Endothelial cell of umbilical vein (primary cell): ENCODE results near the gene AQP10. TPM values are rescaled to one million over a fixed set of nuclear protein-coding genes. Genes with fewer than 3 reads are reported as not detected.
A peak's percentile ranks its signal among the peaks of the same experiment; 100 is the strongest.

Experiments used
- BruUV-seq: library from RNA; stranded (reverse); fragments of 400-500 nt; replicated peaks from 2 replicates; lab custom pipeline; 2021; lab: Mats Ljungman, UMichigan
- CTCF ChIA-PET: fragments of 300-600, 350-600 bp; sonication (Branson Sonifier 250); formaldehyde crosslinking; loops from one replicate; lab custom pipeline; 2021; ENCODE audit warnings: antibody characterized with exemption, inconsistent platforms; lab: Charles Lee
- POLR2A ChIA-PET: fragments of 300-600, 350-600 bp; sonication (Branson Sonifier 250); formaldehyde crosslinking; loops from one replicate; lab custom pipeline; 2021; ENCODE audit warnings: antibody characterized with exemption, inconsistent platforms; lab: Charles Lee
- DNase-seq: peaks from one replicate; pipeline ENCODE4 v3.0.0-alpha.2; 2011; ENCODE audit warnings: low read depth, low spot score
- FAIRE-seq: peaks from 2 replicates; lab custom pipeline; 2011; peaks lifted over from hg19 to GRCh38; lab: Jason Lieb, UNC
- H2AFZ ChIP-seq: 2 replicates; pipeline ENCODE4 v1.6.0; 2012; ENCODE audit warnings: low read depth, low read length, control low read depth, inconsistent platforms
- H3K27ac ChIP-seq: 2 replicates; pipeline ENCODE4 v1.5.1; 2011; ENCODE audit warnings: low read depth, mild to moderate bottlenecking, control low read depth, low read length, moderate library complexity; ENCODE audit not compliant: insufficient read depth
- H3K27me3 ChIP-seq, 2 experiments: 2 replicates each; pipeline versions ENCODE4 v1.6.0 to v1.6.1; 2011; ENCODE audit warnings: low read length in 2 of 2, mixed read lengths in 1 of 2; ENCODE audit not compliant: control insufficient read depth in 2 of 2, insufficient read depth in 2 of 2
- H3K36me3 ChIP-seq, 2 experiments: 2 replicates in 1 of 2; 3 replicates in 1 of 2; pipeline ENCODE4 v1.5.1; 2011; ENCODE audit warnings: low read length in 2 of 2, mild to moderate bottlenecking in 1 of 2, moderate library complexity in 1 of 2; ENCODE audit not compliant: control insufficient read depth in 2 of 2, insufficient read depth in 2 of 2; ENCODE audit errors: extremely low read depth in 1 of 2
- H3K4me1 ChIP-seq: 3 replicates; pipeline ENCODE4 v1.5.1; 2011; ENCODE audit warnings: mild to moderate bottlenecking, low read length; ENCODE audit not compliant: control insufficient read depth, insufficient read depth; ENCODE audit errors: extremely low read depth
- H3K4me2 ChIP-seq: 2 replicates; pipeline ENCODE4 v1.6.1; 2011; ENCODE audit warnings: low read length, control low read depth, mixed read lengths; ENCODE audit not compliant: insufficient read depth
- H3K4me3 ChIP-seq, 3 experiments: fragments of 200-600 bp in 1 of 3; sonication (generic), shearing (Covaris generic) in 1 of 3; replicated peaks in 1 of 3; 2 replicates each; pipeline ENCODE4 v1.5.1; 2011 to 2016; ENCODE audit warnings: control low read depth in 3 of 3, low read length in 3 of 3, mild to moderate bottlenecking in 2 of 3, inconsistent platforms in 1 of 3, low read depth in 1 of 3, moderate library complexity in 1 of 3; ENCODE audit not compliant: insufficient read depth in 1 of 3
- H3K79me2 ChIP-seq: 2 replicates; pipeline ENCODE4 v1.6.0; 2012; ENCODE audit warnings: low read length, inconsistent platforms; ENCODE audit not compliant: control insufficient read depth, insufficient read depth
- H3K9ac ChIP-seq: replicated peaks from 2 replicates; pipeline ENCODE3; 2011; ENCODE audit warnings: low read length, control low read depth; ENCODE audit not compliant: insufficient read depth; ENCODE audit errors: extremely low read depth
- H3K9me1 ChIP-seq: replicated peaks from 3 replicates; pipeline ENCODE4 v1.6.0; 2011; ENCODE audit warnings: mild to moderate bottlenecking, low read length; ENCODE audit not compliant: control insufficient read depth, insufficient read depth; ENCODE audit errors: extremely low read depth
- H3K9me3 ChIP-seq: replicated peaks from 2 replicates; pipeline ENCODE4 v1.5.1; 2012; ENCODE audit warnings: low read length, inconsistent platforms; ENCODE audit not compliant: control insufficient read depth, insufficient read depth
- H4K20me1 ChIP-seq: replicated peaks from 2 replicates; pipeline ENCODE3; 2011; ENCODE audit warnings: mild to moderate bottlenecking, low read length; ENCODE audit not compliant: control insufficient read depth, insufficient read depth; ENCODE audit errors: extremely low read depth
- JUN ChIP-seq: IDR thresholded peaks from 2 replicates; pipeline ENCODE4 v1.6.1; 2011; ENCODE audit warnings: borderline replicate concordance, low read depth; ENCODE audit not compliant: insufficient read length, insufficient read depth
- POLR2AphosphoS5 ChIP-seq: IDR thresholded peaks from 2 replicates; pipeline ENCODE4 v1.6.1; 2012; ENCODE audit warnings: low read depth, mild to moderate bottlenecking, control low read depth, low read length, moderate library complexity; ENCODE audit not compliant: insufficient read depth
- dilution Hi-C: fragments of 300-500 bp; cut with MboI; formaldehyde crosslinking; loops from one replicate; pipeline ENCODE4 v1.15.0; 2019; ENCODE audit warnings: low sequenced_read_pairs; ENCODE audit not compliant: extremely low pct_ligation_motif_present
- intact Hi-C: fragments of 100-400 bp; cut with micrococcal nuclease; formaldehyde crosslinking; loops from one replicate; pipeline ENCODE4 v1.10.0; 2022
- polyA plus RNA-seq, 4 experiments: library from polyadenylated mRNA; depleted of rRNA in 3 of 4; stranded (reverse) in 3 of 4; unstranded in 1 of 4; fragments of >200 nt; gene quantifications; 2 replicates each; pipeline versions ENCODE4 v1.2.1 to v1.2.3, GENCODE V29; 2011 to 2012; ENCODE audit warnings: missing spikeins in 1 of 4
- total RNA-seq: library from RNA; stranded (reverse); gene quantifications from 2 replicates; pipeline ENCODE4 v1.2.3, GENCODE V29; 2021
- TF ChIP-seq, protein P1 (sequence below), 2 donors: IDR thresholded peaks; 1 replicate in 1 of 2; 2 replicates in 1 of 2; pipeline ENCODE4 v1.5.1; 2011; ENCODE audit warnings: low read length in 2 of 2, mild to moderate bottlenecking in 2 of 2, moderate library complexity in 2 of 2, control low read depth in 1 of 2, inconsistent platforms in 1 of 2, low read depth in 1 of 2; ENCODE audit not compliant: insufficient read depth in 1 of 2; ENCODE audit errors: extremely low read depth in 1 of 2

The AQP10 gene
- total and polyA plus RNA-seq, 2 donors (not counting 3 experiments of a cell fraction or from before 2014, with no cell fraction given): not detected

DNA sequence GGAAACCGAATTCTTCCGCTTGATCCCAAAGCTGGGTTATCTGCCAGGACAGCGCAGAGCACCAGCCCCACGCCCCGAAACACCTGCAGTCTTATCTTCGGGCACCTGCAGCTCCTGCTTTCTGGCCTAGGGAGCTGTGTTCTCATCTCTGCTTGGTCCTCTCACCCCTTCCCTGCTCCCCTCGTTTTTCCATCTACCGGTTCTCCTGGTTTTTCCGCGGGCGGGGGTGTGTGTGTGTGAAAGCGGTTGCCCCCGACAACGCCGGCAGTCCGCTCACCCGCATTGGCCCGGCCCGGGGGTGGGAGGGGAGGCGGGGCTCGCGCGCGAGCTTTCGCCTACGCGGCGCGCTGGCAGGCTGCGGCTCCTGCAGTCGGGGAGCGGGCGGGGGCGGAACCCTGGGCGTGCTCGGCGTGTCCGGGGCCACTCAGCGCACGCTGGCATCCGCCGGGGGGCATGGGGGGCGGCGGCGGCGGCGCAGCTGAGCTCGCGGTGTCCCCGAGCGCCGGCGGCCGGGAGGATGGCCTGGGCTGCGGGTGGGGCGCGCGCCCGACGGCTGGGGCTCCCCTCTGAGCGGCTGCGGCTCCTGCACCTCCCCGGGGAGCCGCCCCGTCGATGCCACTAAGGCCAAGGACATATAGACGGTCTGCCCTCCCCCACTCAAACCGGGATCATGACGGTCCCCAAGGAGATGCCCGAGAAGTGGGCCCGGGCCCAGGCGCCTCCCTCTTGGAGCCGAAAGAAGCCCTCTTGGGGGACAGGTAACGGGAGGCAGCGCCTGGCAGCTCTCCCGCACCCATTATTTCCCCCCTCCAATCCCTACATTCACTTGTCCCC lies 7.6 kb downstream of the AQP10 start:
- ChIA-PET CTCF (interaction anchor here (0.7 to 2.1 kb wide), 4 partner anchors 10 to 218 kb away, joined by 3 to 5 read pairs (median 4); no protein-coding TSS in a partner anchor), POLR2A (no interaction called here)
- H3K4me3 ChIP-seq: peak overlapping the region in 2 of 3 experiments; percentile 7 to 31
- peak overlapping the region; percentile 35 for H3K4me2 ChIP-seq
- peak; percentile 83 for DNase-seq
- H4K20me1 ChIP-seq: no peaks in the 10 kb centered on the region
- TF ChIP-seq POLR2AphosphoS5 (peak; percentile 54), JUN (no peak)
- TF ChIP-seq, protein P1, sequence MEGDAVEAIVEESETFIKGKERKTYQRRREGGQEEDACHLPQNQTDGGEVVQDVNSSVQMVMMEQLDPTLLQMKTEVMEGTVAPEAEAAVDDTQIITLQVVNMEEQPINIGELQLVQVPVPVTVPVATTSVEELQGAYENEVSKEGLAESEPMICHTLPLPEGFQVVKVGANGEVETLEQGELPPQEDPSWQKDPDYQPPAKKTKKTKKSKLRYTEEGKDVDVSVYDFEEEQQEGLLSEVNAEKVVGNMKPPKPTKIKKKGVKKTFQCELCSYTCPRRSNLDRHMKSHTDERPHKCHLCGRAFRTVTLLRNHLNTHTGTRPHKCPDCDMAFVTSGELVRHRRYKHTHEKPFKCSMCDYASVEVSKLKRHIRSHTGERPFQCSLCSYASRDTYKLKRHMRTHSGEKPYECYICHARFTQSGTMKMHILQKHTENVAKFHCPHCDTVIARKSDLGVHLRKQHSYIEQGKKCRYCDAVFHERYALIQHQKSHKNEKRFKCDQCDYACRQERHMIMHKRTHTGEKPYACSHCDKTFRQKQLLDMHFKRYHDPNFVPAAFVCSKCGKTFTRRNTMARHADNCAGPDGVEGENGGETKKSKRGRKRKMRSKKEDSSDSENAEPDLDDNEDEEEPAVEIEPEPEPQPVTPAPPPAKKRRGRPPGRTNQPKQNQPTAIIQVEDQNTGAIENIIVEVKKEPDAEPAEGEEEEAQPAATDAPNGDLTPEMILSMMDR (IDR thresholded peaks at IDR 0.05; ENCODE audit: extremely low read depth in 1 of 2, insufficient read depth in 1 of 2, low read depth in 1 of 2, low read length in 2 of 2): no peak
- peak overlapping the region; percentile 16 for H2AFZ ChIP-seq
- peak; percentile 88 for FAIRE-seq
- no peaks in the 10 kb centered on the region for H3K9me1 ChIP-seq
- dilution Hi-C loops: no loop called here
- H3K36me3 ChIP-seq: peaks cover 3 to 16% of the 10 kb centered on the region in 2 experiments
- intact Hi-C loops: loop anchor here (5.0 kb wide), 1 partner anchor 146 kb away; no protein-coding TSS in a partner anchor
- no peak overlapping the region for H3K9ac ChIP-seq
- H3K27me3 ChIP-seq: no peaks in the 10 kb centered on the region
- H3K79me2 ChIP-seq: peaks cover 7% of the 10 kb centered on the region
- no peaks in the 10 kb centered on the region for H3K9me3 ChIP-seq
- no peak overlapping the region for H3K27ac ChIP-seq
- peaks cover 22% of the 10 kb centered on the region for H3K4me1 ChIP-seq
- BruUV-seq: no TSS peak
